H1 (cell line): ENCODE results near the gene FTSJ3. TPM values are rescaled to one million over a fixed set of nuclear protein-coding genes. Genes with fewer than 3 reads are reported as not detected.

ENCODE experiments used
- CTCF ChIA-PET: fragments of 300-600 bp; sonication (Branson Sonifier 250); formaldehyde crosslinking; loops from one replicate; lab custom pipeline; 2021; ENCODE audit not compliant: partially characterized antibody; lab: Charles Lee
- POLR2A ChIA-PET: fragments of 300-600 bp; sonication (Branson Sonifier 250); formaldehyde crosslinking; loops from one replicate; lab custom pipeline; 2021; ENCODE audit warnings: inconsistent platforms; ENCODE audit not compliant: partially characterized antibody; lab: Charles Lee
- DNase-seq, 2 experiments: peaks; one replicate each; pipeline versions ENCODE4 v3.0.0 to v3.0.0-alpha.2; 2010 to 2022; ENCODE audit warnings: low spot score in 2 of 2, low read depth in 1 of 2, mixed read lengths in 1 of 2
- FAIRE-seq: peaks from 2 replicates; lab custom pipeline; 2011; peaks lifted over from hg19 to GRCh38; lab: Jason Lieb, UNC
- H2AFZ ChIP-seq: 2 replicates; pipeline ENCODE4 v1.8.1; 2012; ENCODE audit warnings: low read length, inconsistent platforms
- H2AK5ac ChIP-seq: 2 replicates; pipeline ENCODE4 v1.6.1; 2013; ENCODE audit warnings: low read depth, low read length
- H2BK120ac ChIP-seq: replicated peaks from 2 replicates; pipeline ENCODE3; 2013; ENCODE audit warnings: low read depth, low read length, inconsistent platforms
- H2BK12ac ChIP-seq: 2 replicates; pipeline ENCODE4 v1.6.1; 2013; ENCODE audit warnings: low read depth, low read length
- H2BK15ac ChIP-seq: 2 replicates; pipeline ENCODE4 v1.6.1; 2013; ENCODE audit warnings: low read length
- H2BK20ac ChIP-seq: 2 replicates; pipeline ENCODE4 v1.6.1; 2013; ENCODE audit warnings: low read length
- H2BK5ac ChIP-seq: 2 replicates; pipeline ENCODE4 v1.6.1; 2013; ENCODE audit warnings: low read depth, low read length
- H3K14ac ChIP-seq: 2 replicates; pipeline ENCODE4 v1.6.1; 2013; ENCODE audit warnings: inconsistent platforms; ENCODE audit not compliant: insufficient read length
- H3K18ac ChIP-seq: 2 replicates; pipeline ENCODE4 v1.6.1; 2013; ENCODE audit warnings: low read length; ENCODE audit errors: extremely low read depth
- H3K23ac ChIP-seq: 2 replicates; pipeline ENCODE4 v1.6.1; 2013; ENCODE audit warnings: inconsistent platforms; ENCODE audit not compliant: insufficient read length
- H3K23me2 ChIP-seq: 2 replicates; pipeline ENCODE4 v1.6.1; 2013; ENCODE audit warnings: low read depth, low read length
- H3K27ac ChIP-seq: 2 replicates; pipeline ENCODE4 v1.6.1; 2011; ENCODE audit warnings: low read depth, low read length, inconsistent platforms
- H3K27me3 ChIP-seq, 4 experiments: replicated peaks in 1 of 4; 1 replicate in 1 of 4; 2 replicates in 3 of 4; pipeline versions ENCODE4 v1.6.1 to v1.8.1; 2011 to 2013; ENCODE audit warnings: low read length in 3 of 4, mild to moderate bottlenecking in 3 of 4, inconsistent platforms in 2 of 4, mixed read lengths in 2 of 4, moderate library complexity in 1 of 4; ENCODE audit not compliant: control insufficient read depth in 3 of 4, insufficient read depth in 3 of 4; ENCODE audit errors: extremely low read depth in 1 of 4
- H3K36me3 ChIP-seq, 4 experiments: 2 replicates each; pipeline versions ENCODE4 v1.6.1 to v1.8.1; 2011 to 2013; ENCODE audit warnings: mild to moderate bottlenecking in 4 of 4, low read length in 3 of 4, moderate library complexity in 2 of 4, control low read depth in 1 of 4, inconsistent platforms in 1 of 4; ENCODE audit not compliant: insufficient read depth in 4 of 4, control insufficient read depth in 2 of 4
- H3K4ac ChIP-seq: replicated peaks from 2 replicates; pipeline ENCODE3; 2013; ENCODE audit warnings: low read length, low read depth, mixed read lengths, inconsistent platforms; ENCODE audit not compliant: insufficient read length
- H3K4me1 ChIP-seq, 4 experiments: replicated peaks in 1 of 4; 1 replicate in 1 of 4; 2 replicates in 3 of 4; pipeline versions ENCODE4 v1.6.1 to v1.8.1; 2011 to 2013; ENCODE audit warnings: low read length in 3 of 4, inconsistent platforms in 2 of 4, mixed read lengths in 1 of 4; ENCODE audit not compliant: insufficient read depth in 4 of 4, control insufficient read depth in 3 of 4
- H3K4me2 ChIP-seq, 2 experiments: 2 replicates each; pipeline versions ENCODE4 v1.6.1 to v1.8.1; 2011 to 2013; ENCODE audit warnings: low read depth in 2 of 2, low read length in 2 of 2, control low read depth in 1 of 2, inconsistent platforms in 1 of 2, mild to moderate bottlenecking in 1 of 2; ENCODE audit not compliant: insufficient read depth in 1 of 2
- H3K4me3 ChIP-seq, 4 experiments: fragments of 200-600, 300-600 bp in 1 of 4; sonication (generic), shearing (Covaris generic), sonication (Bioruptor Twin) in 1 of 4; 2 replicates each; pipeline versions ENCODE4 v1.5.1 to v1.8.1; 2011 to 2016; ENCODE audit warnings: low read length in 4 of 4, low read depth in 3 of 4, control low read depth in 2 of 4, inconsistent platforms in 2 of 4, mild to moderate bottlenecking in 2 of 4, mixed read lengths in 1 of 4, moderate library complexity in 1 of 4; ENCODE audit not compliant: insufficient read depth in 2 of 4; ENCODE audit errors: extremely low read depth in 1 of 4
- H3K56ac ChIP-seq: replicated peaks from 2 replicates; pipeline ENCODE3; 2013; ENCODE audit warnings: low read depth, mild to moderate bottlenecking, mixed read lengths, low read length, inconsistent platforms; ENCODE audit not compliant: insufficient read length
- H3K79me1 ChIP-seq: 2 replicates; pipeline ENCODE4 v1.6.1; 2013; ENCODE audit warnings: low read depth, low read length, control low read depth
- H3K79me2 ChIP-seq, 2 experiments: 2 replicates each; pipeline versions ENCODE4 v1.6.1 to v1.8.1; 2012 to 2013; ENCODE audit warnings: low read length in 2 of 2, mild to moderate bottlenecking in 2 of 2, inconsistent platforms in 1 of 2; ENCODE audit not compliant: insufficient read depth in 2 of 2, control insufficient read depth in 1 of 2
- H3K9ac ChIP-seq, 4 experiments: replicated peaks in 1 of 4; 1 replicate in 1 of 4; 2 replicates in 3 of 4; pipeline versions ENCODE4 v1.6.1 to v1.8.1; 2011 to 2013; ENCODE audit warnings: low read depth in 3 of 4, low read length in 3 of 4, control low read depth in 2 of 4, mild to moderate bottlenecking in 2 of 4, moderate library complexity in 2 of 4, inconsistent platforms in 1 of 4; ENCODE audit errors: extremely low read depth in 1 of 4
- H3K9me3 ChIP-seq, 2 experiments: 2 replicates each; pipeline versions ENCODE4 v1.6.1 to v1.8.1; 2012 to 2013; ENCODE audit warnings: mild to moderate bottlenecking in 2 of 2, moderate library complexity in 2 of 2, control low read depth in 1 of 2, inconsistent platforms in 1 of 2, low read depth in 1 of 2, low read length in 1 of 2, mixed read lengths in 1 of 2; ENCODE audit not compliant: insufficient read depth in 2 of 2
- H4K20me1 ChIP-seq, 2 experiments: replicated peaks in 1 of 2; 2 replicates each; pipeline versions ENCODE3 to v1.8.1; 2011 to 2013; ENCODE audit warnings: inconsistent platforms in 2 of 2, low read length in 2 of 2, mild to moderate bottlenecking in 1 of 2; ENCODE audit not compliant: insufficient read depth in 2 of 2, control insufficient read depth in 1 of 2
- H4K5ac ChIP-seq: 2 replicates; pipeline ENCODE4 v1.6.1; 2013; ENCODE audit warnings: low read length, low read depth, mixed read lengths, inconsistent platforms; ENCODE audit not compliant: insufficient read length
- H4K8ac ChIP-seq: 2 replicates; pipeline ENCODE4 v1.8.0; 2013; ENCODE audit warnings: mild to moderate bottlenecking, moderate library complexity, low read length, inconsistent platforms; ENCODE audit not compliant: insufficient read depth; ENCODE audit errors: extremely low read depth
- H4K91ac ChIP-seq: replicated peaks from 2 replicates; pipeline ENCODE3; 2013; ENCODE audit warnings: low read length, mixed read lengths, inconsistent platforms; ENCODE audit not compliant: insufficient read length
- CBX8 ChIP-seq: fragments of 300-800, 300-1000 bp; sonication (generic); IDR thresholded peaks from 2 replicates; pipeline ENCODE4 v1.7.1; 2016; ENCODE audit warnings: low read depth, low read length, borderline replicate concordance
- CREB1 ChIP-seq: IDR thresholded peaks from 2 replicates; pipeline ENCODE4 v1.6.1; 2012; ENCODE audit warnings: inconsistent platforms
- KDM5A ChIP-seq: fragments of 200-600 bp; IDR thresholded peaks from 2 replicates; pipeline ENCODE4 v1.7.1; 2012; ENCODE audit warnings: mild to moderate bottlenecking, low read length, inconsistent platforms, mixed read lengths
- NRF1 ChIP-seq: IDR thresholded peaks from 2 replicates; pipeline ENCODE4 v1.6.1; 2011; ENCODE audit warnings: mild to moderate bottlenecking, low read depth, low read length, improper control_type of control experiment
- WGBS, 2 experiments: shearing (Covaris generic) in 1 of 2; methylation state at CpG; one replicate each; pipeline versions ENCODE4 v1.1.6 to v1.1.7; 2013 to 2015; ENCODE audit warnings: low lambda C conversion rate in 2 of 2, mixed read lengths in 2 of 2, inconsistent platforms in 1 of 2, low coverage in 1 of 2, missing lambda C conversion rate in 1 of 2; ENCODE audit not compliant: insufficient replicate concordance in 2 of 2, insufficient coverage in 1 of 2, insufficient read length in 1 of 2; ENCODE audit errors: extremely low coverage in 1 of 2, missing lambda C conversion rate in 1 of 2; 5-methylcytosine and 5-hydroxymethylcytosine counted together
- polyA plus RNA-seq, 7 experiments: library from polyadenylated mRNA; depleted of rRNA in 3 of 7; stranded (reverse) in 5 of 7; unstranded in 2 of 7; fragments of >200 nt in 5 of 7; fragments of 200-250 nt in 2 of 7; gene quantifications; 1 replicate in 5 of 7; 2 replicates in 1 of 7; 4 replicates in 1 of 7; pipeline versions ENCODE4 v1.2.1 to v1.2.3, GENCODE V29; 2011 to 2013; ENCODE audit warnings: missing spikeins in 2 of 7, mixed read lengths in 2 of 7
- total RNA-seq: library from RNA; stranded (reverse); fragmentation: NEBNext Ultra II Directional; extraction: Animal tissue kit (Norgen Biotek cat#: 25700); gene quantifications from 2 replicates; pipeline ENCODE4 v1.2.1, GENCODE V29; 2021

The FTSJ3 gene
- total and polyA plus RNA-seq, 2 of the 8 experiments (the other 6 are each of a cell fraction or from before 2014, with no cell fraction given): 42.7 to 77.2 TPM

GRCh38 chr17:63831505-63831904 is 4.0 kb upstream of the FTSJ3 start:
- ChIA-PET POLR2A (interaction anchor here (0.9 to 32.3 kb wide), 9 partner anchors 0 to 89 kb away, joined by 3 to 593 read pairs (median 4); partner anchors contain the start of genes CCDC47, DDX42, FTSJ3 and PSMC5), CTCF (interaction anchor here (1.0 to 5.2 kb wide), 7 partner anchors 8 to 35 kb away, joined by 3 to 61 read pairs (median 3); no protein-coding TSS in a partner anchor)
- WGBS, 2 experiments: 92% methylated on average over 8 of the region's 8 CpGs; no CpG with 5 or more reads in 1 of the 2 experiments
- Histone ChIP-seq H3K36me3 (peaks cover 40 to 65% (median 59%) of the 10 kb centered on the region in 4 experiments), H2BK12ac (no peak overlapping the region), H2BK120ac (no peak overlapping the region), H2AK5ac (no peak overlapping the region), H3K9ac (no peak overlapping the region), H3K79me2 (peaks cover 0 to 24% of the 10 kb centered on the region in 2 experiments; a peak in 3 of 4 replicates), H3K4ac (no peak overlapping the region), H3K18ac (no peak overlapping the region), H4K8ac (no peak overlapping the region), H3K79me1 (peaks cover 9% of the 10 kb centered on the region; the same call in 1 of the 2 replicates), H3K23me2 (peaks cover 4% of the 10 kb centered on the region), H4K5ac (no peak overlapping the region), H3K14ac (no peak overlapping the region), H3K27ac (no peak overlapping the region), H3K27me3 (no peaks in the 10 kb centered on the region), H3K4me1 (peaks cover 0 to 3% (median 0%) of the 10 kb centered on the region in 4 experiments; a peak in 1 of 7 replicates), H3K23ac (no peak overlapping the region), H4K20me1 (peaks cover 2 to 25% of the 10 kb centered on the region in 2 experiments), H2BK5ac (no peak overlapping the region), H2BK20ac (no peak overlapping the region), H3K4me3 (no peak overlapping the region), H2AFZ (no peak overlapping the region), H3K9me3 (no peaks in the 10 kb centered on the region), H2BK15ac (no peak overlapping the region), H4K91ac (no peak overlapping the region), H3K4me2 (no peak overlapping the region), H3K56ac (no peak overlapping the region)
- FAIRE-seq (no peak), DNase-seq (no peak)
- TF ChIP-seq CREB1 (no peak), NRF1 (no peak), CBX8 (no peak), KDM5A (no peak)
